ENCODE measurements around the gene C19orf73.

C19orf73 gene, protein sequence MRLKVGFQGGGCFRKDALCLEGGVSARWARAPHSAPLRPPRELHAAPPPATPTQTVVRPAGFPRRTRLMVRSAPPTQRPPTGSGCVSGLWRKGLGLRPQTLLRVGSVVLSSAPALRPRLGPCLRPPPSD

DNA sequence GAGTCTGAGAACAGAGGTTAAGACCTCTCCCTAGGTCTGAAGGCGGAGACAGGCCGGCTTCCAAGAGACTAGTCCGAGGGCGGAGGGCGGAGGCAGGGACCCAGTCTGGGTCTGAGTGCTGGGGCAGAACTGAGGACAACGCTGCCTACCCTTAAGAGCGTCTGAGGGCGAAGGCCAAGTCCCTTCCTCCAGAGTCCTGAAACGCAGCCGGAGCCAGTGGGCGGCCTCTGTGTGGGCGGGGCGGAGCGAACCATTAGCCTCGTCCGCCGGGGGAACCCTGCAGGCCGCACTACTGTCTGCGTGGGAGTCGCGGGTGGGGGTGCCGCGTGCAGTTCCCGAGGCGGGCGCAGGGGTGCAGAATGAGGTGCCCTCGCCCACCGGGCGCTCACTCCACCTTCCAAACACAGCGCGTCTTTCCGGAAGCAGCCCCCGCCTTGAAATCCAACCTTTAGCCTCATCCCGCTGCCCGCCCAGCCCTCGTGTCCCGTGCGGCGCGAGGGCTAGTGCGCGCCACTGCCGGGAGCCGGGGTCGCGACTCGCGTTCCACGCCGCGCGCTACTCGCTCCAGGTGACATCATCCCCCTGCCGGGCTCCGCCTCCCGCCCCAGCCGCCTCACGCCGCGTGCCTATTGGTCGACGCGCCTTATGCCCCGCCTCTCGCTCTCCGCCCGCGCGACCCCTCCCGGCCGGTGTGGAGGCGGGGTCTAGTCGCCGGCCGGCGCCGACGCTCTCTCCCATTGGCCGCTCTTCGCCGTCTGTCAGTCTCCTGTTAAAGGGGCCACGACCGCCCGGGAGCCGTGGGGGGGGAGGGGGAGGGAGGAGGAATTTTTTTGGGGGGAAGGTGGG, at the start of gene C19orf73:
Gene C19orf73 (minus strand): TSS at position 579 of the 846 bp plus-strand sequence. CDS start 121 bp downstream, at position 458.
- no peak for FAIRE-seq

DNA sequence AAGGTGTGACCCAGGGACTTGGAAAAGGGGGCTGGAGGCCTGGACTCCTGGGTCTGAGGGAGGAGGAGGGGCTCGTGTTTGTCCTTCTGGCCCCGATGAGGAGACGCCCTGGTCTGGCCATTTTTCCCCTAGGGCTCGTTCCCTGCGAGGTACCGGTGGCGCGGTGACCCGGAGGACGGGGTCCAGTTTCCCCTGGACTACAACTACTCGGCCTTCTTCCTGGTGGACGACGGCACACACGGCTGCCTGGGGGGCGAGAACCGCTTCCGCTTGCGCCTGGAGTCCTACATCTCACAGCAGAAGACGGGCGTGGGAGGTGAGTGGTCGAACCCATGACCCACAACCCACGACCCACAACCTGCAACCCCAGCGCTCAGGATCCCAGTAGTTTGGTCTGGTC, 49.5 kb upstream of the C19orf73 start:
- no peak for FAIRE-seq

DNA sequence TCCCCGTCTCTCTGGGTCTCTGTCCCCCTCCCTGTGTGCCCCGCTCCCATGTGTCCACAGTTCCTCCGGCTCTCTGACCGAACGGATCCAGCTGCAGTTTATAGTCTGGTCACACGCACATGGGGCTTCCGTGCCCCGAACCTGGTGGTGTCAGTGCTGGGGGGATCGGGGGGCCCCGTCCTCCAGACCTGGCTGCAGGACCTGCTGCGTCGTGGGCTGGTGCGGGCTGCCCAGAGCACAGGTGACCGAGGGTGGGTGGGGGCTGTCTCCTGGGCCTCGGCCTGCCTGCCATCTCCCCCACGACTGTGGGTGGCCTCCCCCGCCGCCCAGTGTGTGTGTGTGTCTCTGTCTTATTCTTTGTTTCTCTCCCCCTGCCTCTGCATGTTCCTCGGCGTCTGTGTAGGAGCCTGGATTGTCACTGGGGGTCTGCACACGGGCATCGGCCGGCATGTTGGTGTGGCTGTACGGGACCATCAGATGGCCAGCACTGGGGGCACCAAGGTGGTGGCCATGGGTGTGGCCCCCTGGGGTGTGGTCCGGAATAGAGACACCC, 49.0 kb upstream of the C19orf73 start:
- no peak for FAIRE-seq

DNA sequence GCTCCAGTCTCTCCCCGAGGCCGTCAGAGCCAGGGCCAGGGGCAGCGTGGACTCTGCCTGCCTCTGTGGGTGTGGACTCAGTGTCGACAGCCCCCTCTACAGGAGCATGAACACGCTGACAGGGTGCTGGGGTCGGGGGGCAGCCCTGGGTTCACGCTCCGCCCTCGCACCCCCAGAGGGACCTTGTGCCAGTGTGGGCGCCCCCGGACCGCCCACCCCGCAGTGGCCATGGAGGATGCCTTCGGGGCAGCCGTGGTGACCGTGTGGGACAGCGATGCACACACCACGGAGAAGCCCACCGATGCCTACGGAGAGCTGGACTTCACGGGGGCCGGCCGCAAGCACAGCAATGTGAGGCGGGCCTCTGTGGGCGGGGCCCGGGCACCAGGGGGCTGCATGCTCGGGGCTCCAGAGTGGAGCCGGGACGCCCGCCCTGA, 46.9 kb upstream of the C19orf73 start:
- no peak for FAIRE-seq

DNA sequence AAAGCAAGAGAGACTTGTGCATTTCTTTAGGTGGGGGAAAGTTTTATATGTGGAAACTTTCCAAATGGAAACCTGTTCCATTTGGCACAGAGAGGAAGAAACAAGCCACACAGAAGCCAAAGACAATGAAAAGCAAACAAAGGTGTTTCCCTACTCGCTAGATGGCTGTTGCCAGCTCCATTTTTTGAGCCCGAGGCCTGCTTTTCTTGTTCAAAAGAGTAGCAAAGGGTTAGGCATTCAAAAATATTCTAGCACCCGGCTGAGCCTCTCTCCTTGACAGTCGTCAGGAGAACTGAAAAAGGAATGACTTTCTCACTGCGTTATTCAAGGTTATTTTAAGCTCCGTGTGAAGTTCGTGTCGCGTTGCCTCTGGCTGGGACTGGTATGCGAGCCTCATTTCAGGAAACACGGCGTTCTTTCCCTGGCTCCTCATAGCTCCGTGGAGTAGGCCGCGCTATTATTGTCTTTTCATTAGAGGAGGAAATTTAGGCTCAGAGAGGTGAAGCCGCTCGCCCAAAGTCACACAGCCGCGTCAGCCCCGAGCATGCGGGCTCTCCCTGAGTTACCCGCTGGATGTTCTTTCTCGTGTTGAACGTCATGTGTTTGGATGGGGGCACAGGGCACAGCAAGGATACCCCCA, 46.3 kb upstream of the C19orf73 start:
- no peak for FAIRE-seq

DNA sequence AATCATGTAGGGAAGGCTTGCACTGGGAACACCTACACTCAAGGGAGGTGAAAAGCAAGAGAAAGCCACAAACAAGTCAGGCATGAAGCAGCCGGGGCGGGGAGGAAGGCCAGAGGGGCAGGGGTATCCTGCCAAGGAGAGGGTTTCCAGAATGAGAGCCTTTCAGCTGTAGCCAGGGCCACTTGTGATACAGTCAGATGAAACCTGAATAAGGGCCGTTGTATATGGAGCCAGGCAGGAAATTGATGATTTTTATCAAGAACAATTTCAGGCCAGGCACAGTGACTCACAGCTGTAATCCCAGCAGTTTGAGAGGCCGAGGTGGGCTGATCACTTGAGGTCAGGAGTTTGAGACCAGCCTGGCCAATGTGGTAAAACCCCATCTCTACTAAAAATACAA, 43.0 kb upstream of the C19orf73 start:
- FAIRE-seq, result no peak

DNA sequence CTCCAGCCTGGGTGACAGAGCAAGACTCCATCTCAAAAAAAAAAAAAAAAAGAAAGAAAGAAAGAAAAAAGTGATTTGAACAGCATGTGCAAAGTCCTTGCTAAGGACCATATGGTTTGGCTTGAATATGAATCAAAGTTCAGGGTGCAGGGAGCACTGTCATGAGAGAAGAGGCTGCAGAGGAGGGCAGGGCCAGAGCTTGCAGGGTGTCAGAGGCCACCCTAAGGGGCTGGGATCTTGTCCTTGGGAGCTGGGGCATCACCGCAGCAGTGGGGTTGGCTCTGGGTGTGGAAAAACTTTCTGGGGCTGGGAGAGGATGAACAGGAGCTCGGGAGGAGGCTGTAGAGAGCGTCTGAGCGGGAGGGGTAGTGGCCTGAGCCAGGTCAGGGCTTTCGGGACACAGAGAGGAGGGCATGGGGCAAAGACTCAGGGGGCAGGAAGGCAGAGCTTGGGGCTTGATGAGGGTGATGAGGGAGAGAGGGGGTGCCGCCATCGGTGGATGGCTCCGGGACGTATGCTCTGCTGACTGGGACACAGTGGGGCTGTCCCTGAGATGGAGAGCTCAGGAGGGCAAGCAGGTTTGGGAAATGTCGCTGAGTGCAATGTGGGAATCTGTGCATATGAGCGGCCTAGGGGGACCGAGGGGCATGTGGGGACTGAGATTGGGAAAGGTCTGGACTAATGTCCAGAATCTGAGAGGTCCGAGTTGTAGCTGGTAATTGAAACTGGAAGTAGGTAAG, 41.7 kb upstream of the C19orf73 start:
- no peak for FAIRE-seq

DNA sequence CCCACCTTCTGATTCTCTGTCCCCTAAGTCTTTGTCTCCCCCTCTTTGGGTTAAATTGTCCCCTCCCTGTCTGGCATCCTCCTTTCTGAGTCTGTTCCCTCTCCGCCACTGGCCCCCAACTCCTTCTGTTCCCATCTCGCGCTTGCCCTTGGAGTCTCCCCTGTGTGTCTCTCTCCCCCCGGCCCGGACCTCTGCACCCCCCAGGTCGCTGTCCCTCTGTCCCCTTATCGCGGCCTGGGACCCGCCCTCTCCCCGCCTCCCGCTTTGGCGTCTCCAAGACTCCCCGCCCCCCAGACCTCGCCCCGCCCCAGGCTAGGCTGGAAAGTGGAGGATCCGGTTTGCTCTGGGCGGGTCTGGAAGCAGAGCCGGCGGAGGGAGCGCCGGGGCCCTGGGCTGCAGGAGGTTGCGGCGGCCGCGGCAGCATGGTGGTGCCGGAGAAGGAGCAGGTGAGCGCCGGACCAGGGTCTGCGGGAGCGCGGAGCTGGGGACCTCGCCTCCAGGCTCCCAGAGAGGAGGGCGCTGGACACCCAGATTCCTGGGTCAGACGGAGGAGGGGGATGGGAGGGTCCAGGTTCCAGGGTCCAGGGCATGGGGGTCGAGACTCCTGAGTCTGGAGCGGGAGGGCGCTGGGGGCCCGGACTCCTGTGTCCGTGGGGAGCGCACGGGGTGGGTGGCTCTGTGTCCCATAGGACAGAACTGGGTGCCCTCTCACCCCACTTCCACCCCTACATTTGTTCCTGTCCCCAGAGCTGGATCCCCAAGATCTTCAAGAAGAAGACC, 38.7 kb upstream of the C19orf73 start, which contains the start of gene TRPM4:
Gene TRPM4 (plus strand): TSS at position 348 of the 780 bp plus-strand sequence. CDS start 75 bp downstream, at position 423.
- FAIRE-seq, result no peak

DNA sequence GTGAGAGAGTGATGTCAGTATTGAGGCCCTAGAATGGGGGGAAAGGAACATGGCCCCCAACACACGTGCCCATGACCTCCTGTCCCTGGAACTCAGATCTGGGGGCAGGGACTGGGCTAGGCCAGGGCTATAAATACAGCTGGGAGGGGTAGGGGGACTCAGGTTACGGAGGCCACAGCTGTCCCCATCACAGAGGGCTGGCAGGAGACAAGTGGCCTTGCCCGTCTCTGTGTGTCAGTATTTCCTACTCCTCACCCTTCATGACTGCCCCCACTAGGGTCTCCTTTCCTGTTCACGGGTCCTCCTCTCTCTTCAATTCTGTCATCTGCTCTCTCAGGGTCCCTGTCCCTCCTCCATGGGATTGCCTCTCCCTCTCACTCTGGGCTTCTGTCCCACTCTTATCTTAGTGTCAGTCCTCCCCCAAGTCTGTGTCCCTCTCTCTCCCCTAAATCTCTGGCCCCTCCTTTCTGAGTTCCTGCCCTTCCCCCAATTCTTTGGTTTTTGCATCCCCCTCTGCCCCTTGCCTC, 36.9 kb upstream of the C19orf73 start:
- no peak for FAIRE-seq

DNA sequence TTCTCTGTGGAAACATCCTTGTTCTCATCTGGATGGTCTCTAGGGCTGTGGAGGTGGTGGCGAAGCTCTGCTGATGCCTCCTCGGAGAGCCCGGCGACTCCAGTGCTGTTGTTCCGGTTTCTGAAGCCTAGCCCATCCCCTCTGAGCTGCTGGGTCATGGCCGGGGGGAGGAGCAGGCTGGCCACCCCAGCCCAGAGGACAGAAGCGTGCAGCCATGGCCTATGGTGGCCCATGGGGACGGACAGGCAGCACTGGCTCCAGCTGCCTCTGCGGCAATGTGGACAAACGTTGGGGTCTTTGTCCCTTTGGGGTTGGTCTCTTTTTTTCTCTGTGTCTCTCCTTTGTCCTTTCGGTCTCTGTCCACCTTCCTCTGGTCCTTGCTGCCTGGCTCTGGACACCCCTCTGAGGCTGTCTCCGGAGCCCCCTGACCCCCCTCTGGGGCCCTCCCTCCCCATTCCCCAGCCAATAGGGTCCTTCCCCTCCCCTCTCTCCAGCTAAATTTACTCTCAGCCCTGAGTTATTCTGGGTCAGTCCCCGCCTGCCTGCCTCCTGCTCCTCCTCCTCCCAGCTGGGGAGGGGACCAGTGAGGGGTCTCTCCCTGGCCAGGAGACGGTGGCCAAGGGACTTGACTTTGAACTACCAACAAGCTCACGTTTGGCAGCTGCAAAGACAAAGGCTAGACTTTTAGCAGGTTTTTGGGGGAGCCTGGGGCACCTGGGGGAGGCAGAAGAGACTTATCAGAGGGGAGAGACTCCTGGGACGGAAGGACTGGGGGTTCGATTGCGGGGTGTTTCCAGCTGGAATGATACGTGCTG, 36.3 kb upstream of the C19orf73 start, which contains the start of gene HRC:
Gene HRC (minus strand): TSS at position 392 of the 815 bp plus-strand sequence. CDS start 159 bp downstream, at position 233.
- FAIRE-seq, result no peak

DNA sequence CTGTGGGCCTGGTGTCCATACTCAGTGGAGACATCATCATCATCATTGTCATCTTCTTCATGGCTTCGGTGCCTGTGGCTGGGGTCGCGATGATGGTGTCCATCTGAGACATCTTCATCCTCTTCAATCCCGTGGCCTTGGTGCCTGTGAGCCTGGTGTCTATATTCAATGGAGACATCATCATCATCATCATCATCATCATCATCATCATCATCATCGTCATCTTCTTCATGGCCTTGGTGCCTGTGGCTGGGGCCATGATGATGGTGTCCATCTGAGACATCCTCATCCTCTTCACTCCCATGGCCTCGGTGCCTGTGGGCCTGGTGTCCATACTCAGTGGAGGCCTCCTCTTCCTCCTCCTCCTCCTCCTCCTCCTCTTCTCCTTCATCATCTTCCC, 35.3 kb upstream of the C19orf73 start:
- FAIRE-seq, result no peak

DNA sequence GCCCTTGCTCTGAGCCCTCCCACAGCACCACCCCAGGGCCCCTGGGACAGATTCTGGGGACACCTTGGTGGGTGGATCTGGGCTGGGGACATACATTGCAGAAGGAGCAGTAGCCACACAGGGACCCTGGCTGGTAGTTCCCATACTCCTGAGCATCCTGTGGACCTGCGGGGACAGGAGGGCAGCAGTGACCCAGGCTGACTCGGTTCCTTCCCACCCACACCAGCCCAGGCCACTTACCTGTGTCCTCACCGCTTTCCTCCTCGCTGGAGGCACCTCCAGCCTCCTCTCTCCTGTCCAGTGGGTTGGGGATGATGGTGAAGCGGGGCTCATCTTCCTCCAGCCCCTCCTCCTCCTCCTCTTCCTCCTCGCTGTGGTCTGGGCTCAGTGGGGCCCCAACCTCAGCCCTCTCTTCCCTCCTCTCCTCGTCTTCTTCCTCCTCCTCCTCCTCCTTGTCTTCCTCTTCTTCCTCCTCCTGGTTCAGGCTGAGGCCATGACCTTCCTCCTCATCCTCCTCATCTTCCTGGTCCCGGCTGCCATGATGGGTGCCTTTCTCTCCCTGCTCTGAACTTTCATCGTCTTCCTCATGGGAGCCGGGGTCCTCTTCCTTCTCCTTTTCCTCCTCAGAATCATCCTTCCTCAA, 34.3 kb upstream of the C19orf73 start:
- FAIRE-seq, result no peak

DNA sequence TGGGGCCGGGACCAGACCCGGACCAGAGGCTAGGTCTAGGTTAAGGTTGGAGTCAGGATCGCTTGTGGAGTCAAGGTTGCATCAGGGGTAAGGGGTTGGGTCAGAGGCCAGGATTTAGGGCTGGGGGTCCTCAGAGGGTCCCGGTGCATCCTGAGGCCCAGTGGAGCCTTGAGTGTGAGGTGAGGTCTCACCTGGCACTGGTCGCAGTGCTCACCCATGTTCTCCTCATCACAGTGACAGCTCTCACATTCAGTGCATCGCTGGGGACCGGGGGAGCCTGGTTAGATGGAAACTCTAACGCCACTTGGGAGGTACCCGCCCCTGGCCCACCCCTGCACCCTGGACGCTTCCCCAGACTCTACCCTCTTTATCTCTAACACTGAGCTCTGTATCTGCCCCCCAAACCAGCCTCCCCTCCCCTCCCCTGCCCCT, 33.2 kb upstream of the C19orf73 start:
- no peak for FAIRE-seq

DNA sequence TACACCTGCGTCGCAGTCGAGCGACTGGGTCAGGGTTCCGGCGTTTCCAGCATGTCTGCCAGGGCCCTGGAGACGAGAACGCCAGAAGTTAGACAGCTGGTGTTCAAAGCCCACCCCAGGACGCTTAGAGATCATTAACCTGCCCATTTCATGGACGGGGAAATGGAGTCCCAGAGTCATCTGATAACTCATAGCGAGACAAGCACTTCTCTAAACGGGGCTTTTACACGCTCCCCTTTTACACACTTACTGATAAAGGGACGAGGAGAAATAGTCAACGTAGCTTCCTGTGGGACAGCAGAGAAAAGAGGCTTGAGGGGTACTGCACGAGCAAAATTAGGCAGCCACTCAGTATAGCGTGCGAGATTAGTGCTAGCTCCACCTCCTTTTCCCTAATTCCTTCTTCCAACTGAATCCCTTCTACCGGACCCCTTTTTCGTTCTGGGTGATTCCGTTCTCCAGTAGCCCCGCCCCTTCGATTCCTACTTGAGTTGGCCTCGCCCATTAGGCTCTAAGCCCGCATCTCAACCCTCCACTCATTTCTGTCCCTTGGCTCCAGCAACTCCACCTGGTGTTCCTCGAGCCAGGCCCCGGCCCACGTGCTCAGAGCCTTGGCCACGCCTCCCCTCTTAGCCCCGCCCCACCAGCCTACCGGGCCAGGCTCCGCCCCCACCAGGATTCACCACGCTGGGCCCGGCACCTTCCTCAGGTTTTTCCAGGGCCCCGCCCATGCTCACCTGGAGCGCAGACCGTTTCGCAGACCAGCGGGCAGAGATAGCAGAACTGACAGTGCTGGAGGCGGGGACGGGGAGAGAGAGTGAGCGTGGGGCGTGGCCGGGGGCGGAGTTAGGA, 32.5 kb upstream of the C19orf73 start:
- no peak for FAIRE-seq

DNA sequence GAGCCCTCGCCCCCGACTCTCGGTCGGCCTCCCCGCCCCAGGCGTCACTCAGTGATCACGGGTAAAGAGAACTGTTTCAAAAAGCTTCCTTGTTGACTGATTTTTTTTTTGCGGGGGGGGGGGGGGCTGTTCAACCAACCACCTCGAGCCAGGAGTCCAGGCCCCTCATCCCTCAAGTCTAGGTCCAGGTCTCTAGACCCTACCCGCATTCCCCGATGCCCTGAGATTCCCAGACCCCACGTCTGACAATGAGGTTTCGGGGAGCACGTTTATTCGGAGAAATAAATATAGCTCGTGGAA, 32.0 kb upstream of the C19orf73 start:
- no peak for FAIRE-seq

DNA sequence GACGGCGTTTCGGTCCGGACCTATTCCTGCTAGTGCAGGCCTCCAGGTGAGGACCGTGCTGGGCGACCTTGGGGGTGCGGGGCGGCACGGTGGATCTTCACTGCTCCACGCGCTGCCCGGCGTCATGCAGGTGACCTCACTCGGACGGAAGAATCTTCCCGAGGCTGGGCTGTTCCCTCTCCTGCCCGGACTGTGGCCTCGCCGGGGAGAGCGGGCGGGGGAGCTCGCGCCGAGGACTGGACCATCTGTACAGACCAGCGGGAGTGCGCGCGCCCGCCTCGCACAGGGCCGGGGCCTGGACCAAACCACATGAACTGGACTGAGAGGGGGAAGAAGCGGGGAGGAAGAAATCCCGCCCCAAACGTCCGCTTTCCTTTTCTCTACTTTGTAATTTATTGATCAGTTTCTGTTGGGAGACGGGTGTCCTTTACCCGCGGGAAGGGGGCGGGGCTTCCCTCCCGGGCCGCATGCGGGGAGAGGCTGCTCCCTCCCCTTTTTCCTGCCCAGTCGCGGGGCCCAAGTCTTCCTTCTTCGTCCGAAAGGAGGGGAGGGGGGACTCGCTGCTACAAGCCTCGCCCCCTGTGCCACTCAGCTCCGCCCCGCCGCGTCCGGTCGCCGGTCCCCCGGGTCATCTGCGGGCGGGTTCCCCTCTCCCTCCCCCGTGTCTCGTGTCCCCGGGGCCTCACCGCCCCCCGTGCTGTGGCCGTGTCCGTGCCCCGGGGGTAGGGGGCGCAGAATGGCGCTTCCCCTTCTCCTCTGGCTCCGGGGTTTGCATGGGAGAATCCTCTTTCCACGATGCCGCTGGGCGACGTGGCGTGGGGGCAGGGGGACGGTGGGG, 31.4 kb upstream of the C19orf73 start:
- no peak for FAIRE-seq

DNA sequence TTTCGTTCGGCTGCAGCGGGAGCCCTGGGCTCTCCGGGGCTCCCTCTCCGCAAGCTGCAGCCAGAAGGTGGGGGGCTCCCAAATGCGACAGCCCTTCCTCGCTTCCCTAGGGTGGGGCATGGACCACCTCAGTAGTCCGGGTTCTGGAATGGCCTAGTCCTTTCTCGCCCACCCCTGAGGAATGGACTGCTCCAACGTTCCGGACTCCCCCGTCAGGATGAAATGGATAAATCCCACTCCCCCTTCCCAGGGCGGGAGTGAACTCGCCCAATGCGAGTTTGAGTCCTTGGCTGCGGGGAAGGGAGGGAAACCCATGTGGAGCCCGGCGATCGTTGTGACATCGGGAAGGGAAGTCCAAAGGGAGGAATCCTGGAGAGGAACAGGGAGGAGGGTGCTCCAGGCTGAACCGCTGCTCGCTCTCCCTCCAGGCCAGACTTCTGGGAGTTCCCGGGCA, 30.7 kb upstream of the C19orf73 start:
- FAIRE-seq, result no peak
